Measurements from ENCODE around the gene DPH7. TPM values are rescaled to one million over a fixed set of nuclear protein-coding genes. Genes with fewer than 3 reads are reported as not detected.

Gene DPH7
- total and polyA plus RNA-seq, 2 of the 8 experiments (the other 6 are each of a cell fraction or from before 2014, with no cell fraction given) = 44.6 to 45.5 TPM

DNA sequence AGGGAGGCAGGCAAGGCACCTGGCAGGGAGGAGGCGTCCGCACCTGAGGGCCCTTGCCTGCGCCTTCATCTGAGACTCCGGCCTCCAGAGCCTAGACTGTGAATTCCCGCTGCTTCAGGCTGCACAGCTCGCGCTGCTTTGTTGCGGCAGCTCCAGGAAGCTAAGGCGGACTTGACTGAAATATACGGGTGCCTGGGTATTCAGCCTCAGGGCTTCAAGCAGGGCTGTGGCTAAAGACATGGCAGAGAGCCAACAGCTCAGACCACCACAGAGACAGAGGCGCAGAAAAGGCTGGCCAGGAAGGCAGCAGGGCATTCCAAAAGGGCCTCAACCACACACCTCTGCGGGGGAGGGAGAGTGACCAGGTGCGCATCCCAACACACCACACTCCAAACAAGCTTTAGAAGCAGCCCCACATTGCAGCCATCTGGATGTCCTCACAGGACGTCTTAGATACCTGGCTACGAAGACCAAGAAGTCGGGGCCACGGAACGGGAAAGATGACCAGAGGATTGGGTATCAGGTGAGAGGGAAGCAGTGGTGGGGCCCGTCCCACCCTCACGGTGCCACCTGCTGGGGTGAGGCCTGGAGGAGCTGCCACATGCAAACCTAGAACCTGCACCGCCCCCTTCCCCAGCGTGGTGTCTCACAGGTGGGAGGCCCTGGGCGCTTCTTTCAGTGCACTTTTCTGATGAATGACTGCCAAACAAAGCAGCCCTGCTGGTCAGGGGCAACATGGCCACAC, 1.7 kb upstream of the DPH7 start (continued):
- no peak for TF ChIP-seq NANOG (IDR thresholded peaks at IDR 0.05; ENCODE audit: insufficient read depth, low read depth, low read length, poor library complexity, severe bottlenecking)
- TF ChIP-seq, protein P1, sequence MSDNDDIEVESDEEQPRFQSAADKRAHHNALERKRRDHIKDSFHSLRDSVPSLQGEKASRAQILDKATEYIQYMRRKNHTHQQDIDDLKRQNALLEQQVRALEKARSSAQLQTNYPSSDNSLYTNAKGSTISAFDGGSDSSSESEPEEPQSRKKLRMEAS (IDR thresholded peaks at IDR 0.05) = no peak
- TF ChIP-seq POLR2AphosphoS5 (IDR thresholded peaks at IDR 0.05; ENCODE audit: low read depth, low read length) = no peak
- no peak for TF ChIP-seq RBBP5 (IDR thresholded peaks at IDR 0.05; ENCODE audit: borderline replicate concordance, low read depth, low read length)
- TF ChIP-seq, protein P2, sequence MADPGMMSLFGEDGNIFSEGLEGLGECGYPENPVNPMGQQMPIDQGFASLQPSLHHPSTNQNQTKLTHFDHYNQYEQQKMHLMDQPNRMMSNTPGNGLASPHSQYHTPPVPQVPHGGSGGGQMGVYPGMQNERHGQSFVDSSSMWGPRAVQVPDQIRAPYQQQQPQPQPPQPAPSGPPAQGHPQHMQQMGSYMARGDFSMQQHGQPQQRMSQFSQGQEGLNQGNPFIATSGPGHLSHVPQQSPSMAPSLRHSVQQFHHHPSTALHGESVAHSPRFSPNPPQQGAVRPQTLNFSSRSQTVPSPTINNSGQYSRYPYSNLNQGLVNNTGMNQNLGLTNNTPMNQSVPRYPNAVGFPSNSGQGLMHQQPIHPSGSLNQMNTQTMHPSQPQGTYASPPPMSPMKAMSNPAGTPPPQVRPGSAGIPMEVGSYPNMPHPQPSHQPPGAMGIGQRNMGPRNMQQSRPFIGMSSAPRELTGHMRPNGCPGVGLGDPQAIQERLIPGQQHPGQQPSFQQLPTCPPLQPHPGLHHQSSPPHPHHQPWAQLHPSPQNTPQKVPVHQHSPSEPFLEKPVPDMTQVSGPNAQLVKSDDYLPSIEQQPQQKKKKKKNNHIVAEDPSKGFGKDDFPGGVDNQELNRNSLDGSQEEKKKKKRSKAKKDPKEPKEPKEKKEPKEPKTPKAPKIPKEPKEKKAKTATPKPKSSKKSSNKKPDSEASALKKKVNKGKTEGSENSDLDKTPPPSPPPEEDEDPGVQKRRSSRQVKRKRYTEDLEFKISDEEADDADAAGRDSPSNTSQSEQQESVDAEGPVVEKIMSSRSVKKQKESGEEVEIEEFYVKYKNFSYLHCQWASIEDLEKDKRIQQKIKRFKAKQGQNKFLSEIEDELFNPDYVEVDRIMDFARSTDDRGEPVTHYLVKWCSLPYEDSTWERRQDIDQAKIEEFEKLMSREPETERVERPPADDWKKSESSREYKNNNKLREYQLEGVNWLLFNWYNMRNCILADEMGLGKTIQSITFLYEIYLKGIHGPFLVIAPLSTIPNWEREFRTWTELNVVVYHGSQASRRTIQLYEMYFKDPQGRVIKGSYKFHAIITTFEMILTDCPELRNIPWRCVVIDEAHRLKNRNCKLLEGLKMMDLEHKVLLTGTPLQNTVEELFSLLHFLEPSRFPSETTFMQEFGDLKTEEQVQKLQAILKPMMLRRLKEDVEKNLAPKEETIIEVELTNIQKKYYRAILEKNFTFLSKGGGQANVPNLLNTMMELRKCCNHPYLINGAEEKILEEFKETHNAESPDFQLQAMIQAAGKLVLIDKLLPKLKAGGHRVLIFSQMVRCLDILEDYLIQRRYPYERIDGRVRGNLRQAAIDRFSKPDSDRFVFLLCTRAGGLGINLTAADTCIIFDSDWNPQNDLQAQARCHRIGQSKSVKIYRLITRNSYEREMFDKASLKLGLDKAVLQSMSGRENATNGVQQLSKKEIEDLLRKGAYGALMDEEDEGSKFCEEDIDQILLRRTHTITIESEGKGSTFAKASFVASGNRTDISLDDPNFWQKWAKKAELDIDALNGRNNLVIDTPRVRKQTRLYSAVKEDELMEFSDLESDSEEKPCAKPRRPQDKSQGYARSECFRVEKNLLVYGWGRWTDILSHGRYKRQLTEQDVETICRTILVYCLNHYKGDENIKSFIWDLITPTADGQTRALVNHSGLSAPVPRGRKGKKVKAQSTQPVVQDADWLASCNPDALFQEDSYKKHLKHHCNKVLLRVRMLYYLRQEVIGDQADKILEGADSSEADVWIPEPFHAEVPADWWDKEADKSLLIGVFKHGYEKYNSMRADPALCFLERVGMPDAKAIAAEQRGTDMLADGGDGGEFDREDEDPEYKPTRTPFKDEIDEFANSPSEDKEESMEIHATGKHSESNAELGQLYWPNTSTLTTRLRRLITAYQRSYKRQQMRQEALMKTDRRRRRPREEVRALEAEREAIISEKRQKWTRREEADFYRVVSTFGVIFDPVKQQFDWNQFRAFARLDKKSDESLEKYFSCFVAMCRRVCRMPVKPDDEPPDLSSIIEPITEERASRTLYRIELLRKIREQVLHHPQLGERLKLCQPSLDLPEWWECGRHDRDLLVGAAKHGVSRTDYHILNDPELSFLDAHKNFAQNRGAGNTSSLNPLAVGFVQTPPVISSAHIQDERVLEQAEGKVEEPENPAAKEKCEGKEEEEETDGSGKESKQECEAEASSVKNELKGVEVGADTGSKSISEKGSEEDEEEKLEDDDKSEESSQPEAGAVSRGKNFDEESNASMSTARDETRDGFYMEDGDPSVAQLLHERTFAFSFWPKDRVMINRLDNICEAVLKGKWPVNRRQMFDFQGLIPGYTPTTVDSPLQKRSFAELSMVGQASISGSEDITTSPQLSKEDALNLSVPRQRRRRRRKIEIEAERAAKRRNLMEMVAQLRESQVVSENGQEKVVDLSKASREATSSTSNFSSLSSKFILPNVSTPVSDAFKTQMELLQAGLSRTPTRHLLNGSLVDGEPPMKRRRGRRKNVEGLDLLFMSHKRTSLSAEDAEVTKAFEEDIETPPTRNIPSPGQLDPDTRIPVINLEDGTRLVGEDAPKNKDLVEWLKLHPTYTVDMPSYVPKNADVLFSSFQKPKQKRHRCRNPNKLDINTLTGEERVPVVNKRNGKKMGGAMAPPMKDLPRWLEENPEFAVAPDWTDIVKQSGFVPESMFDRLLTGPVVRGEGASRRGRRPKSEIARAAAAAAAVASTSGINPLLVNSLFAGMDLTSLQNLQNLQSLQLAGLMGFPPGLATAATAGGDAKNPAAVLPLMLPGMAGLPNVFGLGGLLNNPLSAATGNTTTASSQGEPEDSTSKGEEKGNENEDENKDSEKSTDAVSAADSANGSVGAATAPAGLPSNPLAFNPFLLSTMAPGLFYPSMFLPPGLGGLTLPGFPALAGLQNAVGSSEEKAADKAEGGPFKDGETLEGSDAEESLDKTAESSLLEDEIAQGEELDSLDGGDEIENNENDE (IDR thresholded peaks at IDR 0.05; ENCODE audit: insufficient replicate concordance, low read length) = no peak
- TF ChIP-seq SIX5 (IDR thresholded peaks at IDR 0.05; ENCODE audit: low read depth, low read length) = no peak
